Common myeloid progenitor, CD34-positive (primary cell): Measurements from ENCODE around the gene C20orf141.

Experiments
- CTCF ChIA-PET: fragments of 350-600 bp; sonication (Branson Sonifier 250); formaldehyde crosslinking; loops from one replicate; lab custom pipeline; 2021; ENCODE audit warnings: antibody characterized with exemption; lab: Charles Lee
- POLR2A ChIA-PET: fragments of 350-600 bp; sonication (Branson Sonifier 250); formaldehyde crosslinking; loops from one replicate; lab custom pipeline; 2021; ENCODE audit warnings: antibody characterized with exemption; lab: Charles Lee
- DNase-seq, 3 donors: peaks; one replicate each; pipeline versions ENCODE4 v3.0.0 to v3.0.0-alpha.2; 2013
- H3K27ac ChIP-seq, 2 experiments: 1 replicate in 1 of 2; 2 replicates in 1 of 2; pipeline ENCODE4 v1.7.0; 2013; ENCODE audit warnings: inconsistent platforms in 2 of 2, low read length in 2 of 2, mild to moderate bottlenecking in 2 of 2, low read depth in 1 of 2, moderate library complexity in 1 of 2; ENCODE audit not compliant: severe bottlenecking in 2 of 2, insufficient read depth in 1 of 2, poor library complexity in 1 of 2
- H3K27me3 ChIP-seq, 5 experiments: replicated peaks in 2 of 5; 1 replicate in 3 of 5; 2 replicates in 2 of 5; pipeline versions ENCODE4 v1.6.1 to v1.7.0; 2013; ENCODE audit warnings: low read length in 4 of 5, mild to moderate bottlenecking in 2 of 5, moderate library complexity in 2 of 5, inconsistent platforms in 1 of 5; ENCODE audit not compliant: insufficient read depth in 5 of 5, control insufficient read depth in 4 of 5
- H3K36me3 ChIP-seq, 4 experiments: 1 replicate in 2 of 4; 2 replicates in 2 of 4; pipeline versions ENCODE4 v1.6.1 to v1.7.0; 2013; ENCODE audit warnings: low read length in 3 of 4, control low read depth in 1 of 4, mild to moderate bottlenecking in 1 of 4; ENCODE audit not compliant: control insufficient read depth in 4 of 4, insufficient read depth in 4 of 4
- H3K4me1 ChIP-seq, 4 experiments: 1 replicate in 3 of 4; 2 replicates in 1 of 4; pipeline versions ENCODE4 v1.6.1 to v1.7.1; 2013; ENCODE audit warnings: low read length in 3 of 4, mild to moderate bottlenecking in 3 of 4, control low read depth in 1 of 4, inconsistent platforms in 1 of 4, moderate library complexity in 1 of 4; ENCODE audit not compliant: control insufficient read depth in 4 of 4, insufficient read depth in 4 of 4; ENCODE audit errors: control extremely low read depth in 1 of 4
- H3K4me3 ChIP-seq, 7 experiments: 1 replicate in 4 of 7; 2 replicates in 3 of 7; pipeline versions ENCODE4 v1.5.1 to v1.7.0; 2013; ENCODE audit warnings: mild to moderate bottlenecking in 7 of 7, low read length in 6 of 7, moderate library complexity in 6 of 7, inconsistent platforms in 2 of 7, low read depth in 2 of 7, control low read depth in 1 of 7; ENCODE audit not compliant: insufficient read depth in 4 of 7, control insufficient read depth in 1 of 7; ENCODE audit errors: extremely low read depth in 1 of 7
- H3K9me3 ChIP-seq, 5 experiments: 1 replicate in 4 of 5; 2 replicates in 1 of 5; pipeline versions ENCODE4 v1.6.1 to v1.7.1; 2013; ENCODE audit warnings: low read length in 4 of 5, mild to moderate bottlenecking in 2 of 5, inconsistent platforms in 1 of 5, low read depth in 1 of 5, moderate library complexity in 1 of 5; ENCODE audit not compliant: control insufficient read depth in 4 of 5, insufficient read depth in 2 of 5; ENCODE audit errors: control extremely low read depth in 1 of 5
- WGBS: methylation state at CpG from one replicate; pipeline ENCODE4 v1.1.5; 2013; ENCODE audit not compliant: insufficient coverage; 5-methylcytosine and 5-hydroxymethylcytosine counted together

C20orf141 gene

DNA sequence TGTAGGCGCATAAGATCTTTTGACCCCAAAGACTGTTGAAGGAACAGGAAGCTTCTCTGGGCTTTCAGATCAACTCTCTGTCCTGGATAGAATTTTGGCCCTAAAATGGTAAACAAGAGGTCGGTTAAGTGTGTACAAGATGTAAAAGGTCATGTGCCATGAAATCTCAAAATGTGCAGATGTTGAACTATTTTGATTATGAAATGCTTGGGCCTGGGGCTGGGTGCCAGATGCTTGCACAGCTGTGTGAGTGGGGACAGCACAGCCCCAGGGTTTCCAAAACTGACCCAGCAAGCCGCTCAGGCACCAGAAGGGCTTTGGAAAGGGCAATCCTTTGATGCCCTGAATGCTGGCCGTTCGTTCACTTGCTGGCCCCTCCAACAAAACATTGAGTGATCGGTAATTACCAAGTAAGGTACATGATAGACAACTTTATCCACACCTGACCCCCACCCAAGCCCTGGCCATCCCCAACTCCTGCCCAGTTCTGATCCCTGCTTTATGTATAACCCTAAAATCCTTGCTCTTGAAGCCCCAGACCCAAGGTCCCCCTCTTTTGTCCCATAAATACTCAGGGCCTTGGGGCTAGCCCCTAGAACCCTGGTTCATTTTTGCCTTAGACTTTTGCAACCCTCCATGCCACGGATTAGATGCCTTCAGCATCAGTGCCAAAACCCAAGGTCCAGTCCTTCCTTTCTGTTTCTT lies 3.3 kb downstream of the C20orf141 start:
- CTCF ChIA-PET: interaction anchor here (0.9 to 1.2 kb wide), 2 partner anchors 15 to 41 kb away, joined by 3 read pairs; no protein-coding TSS in a partner anchor
- H3K27ac ChIP-seq: no peak overlapping the region
- H3K27me3 ChIP-seq: peaks cover 5 to 29% (median 11%) of the 10 kb centered on the region in 5 experiments
- no peaks in the 10 kb centered on the region for H3K36me3 ChIP-seq
- POLR2A ChIA-PET: interaction anchor here (1.3 kb wide), 1 partner anchor 17 kb away, joined by 4 read pairs; no protein-coding TSS in a partner anchor
- no peak for DNase-seq
- H3K4me1 ChIP-seq: peaks cover 0 to 37% (median 35%) of the 10 kb centered on the region in 4 experiments
- H3K9me3 ChIP-seq: no peaks in the 10 kb centered on the region
- no peak overlapping the region for H3K4me3 ChIP-seq
- 97% methylated on average over 6 of the region's 7 CpGs for WGBS

GRCh38 chr20:2820084-2820895 lies 5.5 kb downstream of the C20orf141 start:
- no peak for DNase-seq
- H3K27ac ChIP-seq: no peak overlapping the region
- H3K27me3 ChIP-seq: peaks cover 5 to 29% (median 11%) of the 10 kb centered on the region in 5 experiments
- H3K9me3 ChIP-seq: no peaks in the 10 kb centered on the region
- POLR2A ChIA-PET: no interaction called here
- no peaks in the 10 kb centered on the region for H3K36me3 ChIP-seq
- WGBS: 76% methylated on average over 22 of the region's 32 CpGs
- H3K4me1 ChIP-seq: peaks cover 0 to 20% (median 18%) of the 10 kb centered on the region in 4 experiments
- H3K4me3 ChIP-seq: no peak overlapping the region
- CTCF ChIA-PET: interaction anchor here (1.1 kb wide), 1 partner anchor 8 kb away, joined by 3 read pairs; no protein-coding TSS in a partner anchor

- H3K9me3 ChIP-seq: no peaks in the 10 kb centered on the region
- no peak overlapping the region for H3K27ac ChIP-seq
- ChIA-PET CTCF (interaction anchor here (1.1 kb wide), 2 partner anchors 9 to 18 kb away, joined by 3 to 4 read pairs; no protein-coding TSS in a partner anchor), POLR2A (interaction anchor here (0.6 kb wide), 1 partner anchor 148 kb away, joined by 3 read pairs; no protein-coding TSS in a partner anchor)
- H3K36me3 ChIP-seq: no peaks in the 10 kb centered on the region
- 21% methylated on average over 34 of the region's 68 CpGs for WGBS
- DNase-seq: peak in 2 of 3 donors; percentile 18 to 36
- no peak overlapping the region for H3K4me3 ChIP-seq
- H3K4me1 ChIP-seq: peaks cover 0 to 19% (median 14%) of the 10 kb centered on the region in 4 experiments
- peaks cover 5 to 29% (median 11%) of the 10 kb centered on the region in 5 experiments for H3K27me3 ChIP-seq
These were observed 6.4 kb downstream of the C20orf141 start for GRCh38 chr20:2820896-2821869.

- Histone ChIP-seq H3K4me3 (no peak overlapping the region), H3K36me3 (no peaks in the 10 kb centered on the region), H3K9me3 (no peaks in the 10 kb centered on the region), H3K27ac (no peak overlapping the region), H3K4me1 (peaks cover 0 to 19% (median 15%) of the 10 kb centered on the region in 4 experiments), H3K27me3 (peaks cover 5 to 29% (median 11%) of the 10 kb centered on the region in 5 experiments)
- WGBS: no CpG with 5 or more reads among the region's 5 CpGs
- peak in 2 of 3 donors; percentile 71 to 72 for DNase-seq
- ChIA-PET POLR2A (interaction anchor here (0.6 kb wide), 1 partner anchor 149 kb away, joined by 3 read pairs; no protein-coding TSS in a partner anchor), CTCF (interaction anchor here (1.1 kb wide), 1 partner anchor 19 kb away, joined by 4 read pairs; no protein-coding TSS in a partner anchor)
These were observed 7.3 kb downstream of the C20orf141 start for GRCh38 chr20:2822073-2822472.

GRCh38 chr20:2825761-2826160 lies 11.0 kb downstream of the C20orf141 start:
- peaks cover 0 to 2% (median 0%) of the 10 kb centered on the region in 5 experiments for H3K9me3 ChIP-seq
- DNase-seq: no peak
- H3K36me3 ChIP-seq: no peaks in the 10 kb centered on the region
- no CpG with 5 or more reads among the region's 2 CpGs for WGBS
- POLR2A ChIA-PET: no interaction called here
- peaks cover 0 to 19% (median 15%) of the 10 kb centered on the region in 4 experiments for H3K4me1 ChIP-seq
- peaks cover 0 to 12% (median 8%) of the 10 kb centered on the region in 5 experiments for H3K27me3 ChIP-seq
- no peak overlapping the region for H3K4me3 ChIP-seq
- CTCF ChIA-PET: no interaction called here
- H3K27ac ChIP-seq: no peak overlapping the region

DNA sequence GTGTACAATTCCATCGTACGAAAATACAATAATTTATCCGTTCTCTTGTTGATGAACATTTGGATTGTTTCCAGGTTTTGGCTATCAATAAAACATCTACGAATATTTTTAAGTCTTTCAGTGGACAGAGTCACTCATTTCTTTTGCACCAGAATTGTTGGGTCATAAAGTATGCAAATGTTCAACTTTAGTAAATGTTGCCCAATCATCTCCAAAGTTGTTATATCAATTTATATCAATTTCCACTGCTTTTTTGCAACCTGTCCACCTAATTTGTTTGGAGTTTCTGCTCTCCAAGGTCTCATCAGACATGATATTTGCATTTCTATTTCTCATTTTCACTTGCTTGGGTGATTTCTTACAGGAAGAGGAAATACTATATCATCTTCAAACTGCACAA lies 11.9 kb downstream of the C20orf141 start:
- Histone ChIP-seq H3K36me3 (no peaks in the 10 kb centered on the region), H3K9me3 (peaks cover 0 to 2% (median 0%) of the 10 kb centered on the region in 5 experiments), H3K4me3 (no peak overlapping the region), H3K27ac (no peak overlapping the region), H3K27me3 (peaks cover 0 to 4% (median 1%) of the 10 kb centered on the region in 5 experiments), H3K4me1 (peaks cover 0 to 14% (median 8%) of the 10 kb centered on the region in 4 experiments)
- POLR2A ChIA-PET: no interaction called here
- DNase-seq: no peak
- WGBS: 100% methylated on average over 1 of the region's 4 CpGs
- CTCF ChIA-PET: no interaction called here
